GM21619 (cell line): ENCODE measurements around the gene MMGT1.
"Not testable (repeated sequence)": the region's sequence is repeated elsewhere in the genome, so short reads cannot be mapped to it uniquely, and the experiment has no call there.

Source experiments
- ATAC-seq: cut with Tn5 transposase; IDR thresholded peaks from one replicate; pipeline ENCODE4 v1.9.1; 2021; ENCODE audit not compliant: unreplicated experiment

Gene MMGT1

DNA sequence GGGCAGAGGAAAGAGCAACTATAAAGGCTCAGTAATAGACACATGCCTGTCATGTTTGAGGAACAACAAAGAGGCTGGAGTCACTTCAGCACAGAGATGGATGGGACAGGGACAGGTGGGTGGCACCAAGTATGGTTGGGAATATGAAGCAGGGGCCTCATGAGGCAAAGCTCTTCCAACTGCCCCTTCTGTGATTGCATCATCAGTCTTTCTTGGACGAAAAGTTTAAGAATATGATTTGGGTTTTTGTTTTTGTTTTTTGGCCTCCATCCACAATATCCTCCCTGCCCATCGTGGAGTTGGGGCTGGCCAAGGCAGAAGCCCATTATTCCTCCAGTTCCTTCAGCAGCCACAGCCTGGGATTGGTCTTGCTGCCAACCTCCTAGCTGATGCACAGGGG, 45.9 kb downstream of the MMGT1 start:
- no peak for ATAC-seq

DNA sequence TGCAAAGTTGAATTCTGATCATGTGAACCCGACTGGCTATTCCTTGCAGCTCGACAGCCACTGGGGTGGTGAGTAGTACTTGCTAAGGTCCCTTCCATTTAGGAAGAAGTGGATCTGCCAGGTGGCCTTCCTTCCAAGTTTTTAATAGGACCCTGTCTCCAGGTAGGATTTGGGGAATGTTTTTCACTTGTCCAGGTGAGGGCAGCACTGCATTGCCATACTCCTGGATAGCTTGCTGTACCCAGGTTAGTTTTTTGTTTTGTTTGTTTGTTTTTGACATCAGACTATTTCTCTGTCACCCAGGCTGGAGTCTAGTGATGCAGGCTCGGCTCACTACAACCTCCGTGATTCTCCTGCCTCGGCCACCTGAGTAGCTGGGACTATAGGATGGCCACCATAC, 50.4 kb downstream of the MMGT1 start:
- no peak for ATAC-seq

DNA sequence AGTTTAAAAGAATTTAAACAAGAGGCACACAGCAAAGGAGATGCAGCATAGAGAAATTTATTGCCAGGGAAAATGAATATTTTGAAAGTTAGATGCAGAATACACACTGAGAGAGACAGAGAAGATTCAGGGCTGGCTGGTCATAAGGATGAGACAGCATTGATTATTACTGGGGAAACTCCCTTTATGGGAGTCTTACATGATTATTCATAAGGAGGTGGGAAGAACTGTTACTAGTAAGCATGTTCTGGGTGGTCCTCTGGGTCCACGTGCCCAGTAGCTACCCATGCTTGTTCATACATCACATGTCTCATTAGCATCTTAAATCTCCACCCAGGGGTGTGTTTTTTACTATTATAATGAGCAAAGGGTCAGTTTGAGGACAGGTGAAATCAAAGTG, 53.3 kb downstream of the MMGT1 start:
- ATAC-seq, result not testable (repeated sequence)

DNA sequence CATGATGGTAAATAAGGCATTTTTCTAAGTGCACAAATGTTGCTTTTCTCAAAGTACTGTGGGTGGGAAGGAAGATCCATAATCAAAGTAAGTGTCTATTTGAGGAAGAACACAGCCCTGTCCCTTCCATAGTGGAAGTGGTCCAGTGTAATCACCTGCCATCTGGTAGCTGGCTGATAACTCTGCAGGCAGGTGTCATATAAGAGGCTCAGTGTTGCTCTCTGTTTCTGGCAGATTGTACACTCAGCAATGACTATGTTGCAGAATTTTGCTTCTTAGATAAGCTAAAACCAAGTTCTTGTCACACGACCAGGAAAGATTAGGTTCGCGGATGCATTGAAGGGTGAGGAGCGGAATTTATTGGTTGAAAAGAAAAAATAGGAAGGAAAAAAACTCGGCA, 59.4 kb downstream of the MMGT1 start:
- ATAC-seq, result no peak
